ENCODE measurements around the gene RASAL1.

- no peak for TF ChIP-seq EP300 (IDR thresholded peaks at IDR 0.05; ENCODE audit: borderline replicate concordance)
- TF ChIP-seq RAD21 (IDR thresholded peaks at IDR 0.05; ENCODE audit: low read depth) = no peak
- TF ChIP-seq, protein P1, sequence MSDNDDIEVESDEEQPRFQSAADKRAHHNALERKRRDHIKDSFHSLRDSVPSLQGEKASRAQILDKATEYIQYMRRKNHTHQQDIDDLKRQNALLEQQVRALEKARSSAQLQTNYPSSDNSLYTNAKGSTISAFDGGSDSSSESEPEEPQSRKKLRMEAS (IDR thresholded peaks at IDR 0.05) = no peak
- no peak for TF ChIP-seq NFIC (IDR thresholded peaks at IDR 0.05)
- TF ChIP-seq TAF1 (IDR thresholded peaks at IDR 0.05; ENCODE audit: low read depth) = no peak
- no peak for TF ChIP-seq FOXM1 (IDR thresholded peaks at IDR 0.05; ENCODE audit: borderline replicate concordance, low read depth)
- TF ChIP-seq, protein P2, sequence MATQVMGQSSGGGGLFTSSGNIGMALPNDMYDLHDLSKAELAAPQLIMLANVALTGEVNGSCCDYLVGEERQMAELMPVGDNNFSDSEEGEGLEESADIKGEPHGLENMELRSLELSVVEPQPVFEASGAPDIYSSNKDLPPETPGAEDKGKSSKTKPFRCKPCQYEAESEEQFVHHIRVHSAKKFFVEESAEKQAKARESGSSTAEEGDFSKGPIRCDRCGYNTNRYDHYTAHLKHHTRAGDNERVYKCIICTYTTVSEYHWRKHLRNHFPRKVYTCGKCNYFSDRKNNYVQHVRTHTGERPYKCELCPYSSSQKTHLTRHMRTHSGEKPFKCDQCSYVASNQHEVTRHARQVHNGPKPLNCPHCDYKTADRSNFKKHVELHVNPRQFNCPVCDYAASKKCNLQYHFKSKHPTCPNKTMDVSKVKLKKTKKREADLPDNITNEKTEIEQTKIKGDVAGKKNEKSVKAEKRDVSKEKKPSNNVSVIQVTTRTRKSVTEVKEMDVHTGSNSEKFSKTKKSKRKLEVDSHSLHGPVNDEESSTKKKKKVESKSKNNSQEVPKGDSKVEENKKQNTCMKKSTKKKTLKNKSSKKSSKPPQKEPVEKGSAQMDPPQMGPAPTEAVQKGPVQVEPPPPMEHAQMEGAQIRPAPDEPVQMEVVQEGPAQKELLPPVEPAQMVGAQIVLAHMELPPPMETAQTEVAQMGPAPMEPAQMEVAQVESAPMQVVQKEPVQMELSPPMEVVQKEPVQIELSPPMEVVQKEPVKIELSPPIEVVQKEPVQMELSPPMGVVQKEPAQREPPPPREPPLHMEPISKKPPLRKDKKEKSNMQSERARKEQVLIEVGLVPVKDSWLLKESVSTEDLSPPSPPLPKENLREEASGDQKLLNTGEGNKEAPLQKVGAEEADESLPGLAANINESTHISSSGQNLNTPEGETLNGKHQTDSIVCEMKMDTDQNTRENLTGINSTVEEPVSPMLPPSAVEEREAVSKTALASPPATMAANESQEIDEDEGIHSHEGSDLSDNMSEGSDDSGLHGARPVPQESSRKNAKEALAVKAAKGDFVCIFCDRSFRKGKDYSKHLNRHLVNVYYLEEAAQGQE (IDR thresholded peaks at IDR 0.05; ENCODE audit: low read depth) = no peak
These were observed 34.1 kb upstream of the RASAL1 start for GRCh38 chr12:113169697-113170096.

All from Ishikawa (cell line).